ENCODE measurements around the gene POU2F1.

- TF ChIP-seq YY1 (IDR thresholded peaks at IDR 0.05; ENCODE audit: insufficient read depth, insufficient read length) (no peak), SUZ12 (IDR thresholded peaks at IDR 0.05; ENCODE audit: extremely low read depth, insufficient read depth, insufficient read length) (no peak), ZNF274 (IDR thresholded peaks at IDR 0.05; ENCODE audit: low read depth, low read length) (no peak)
Measured at GRCh38 chr1:167400359-167400953, 179.8 kb downstream of the POU2F1 start.
